ENCODE results near the gene TMEM176B. TPM values are rescaled to one million over a fixed set of nuclear protein-coding genes. Genes with fewer than 3 reads are reported as not detected.

TMEM176B gene
- total RNA-seq, 2 donors from 2014 or later, result 32.9 to 36.3 TPM

Other genes starting within 250 kb of the TMEM176B start
- gene GIMAP4, start 233.0 kb downstream of the TMEM176B start, total RNA-seq, result 10 to 100 TPM in 1 of 2 donors, 1 to 10 TPM in 1; 8.2 to 13.0 TPM
- gene GIMAP6, start 168.0 kb downstream of the TMEM176B start, total RNA-seq, result 10 to 100 TPM in 1 of 2 donors, 1 to 10 TPM in 1; 8.6 to 10.6 TPM
- 1 to 10 TPM in 1 of 2 donors, under 1 TPM in 1; 0.66 to 3.9 TPM for gene GIMAP2, start 114.7 kb downstream of the TMEM176B start, total RNA-seq
- gene GIMAP1, start 83.8 kb downstream of the TMEM176B start, total RNA-seq, result 1 to 10 TPM in 1 of 2 donors, under 1 TPM in 1; 0.99 to 3.9 TPM
- gene GIMAP5, start 62.9 kb downstream of the TMEM176B start, total RNA-seq, result 10 to 100 TPM in 1 of 2 donors, 1 to 10 TPM in 1; 5.3 to 11.9 TPM
- 10 to 100 TPM in 1 of 2 donors, 1 to 10 TPM in 1; 7.6 to 27.5 TPM for gene TMEM176A, start 405 bp upstream of the TMEM176B start, total RNA-seq
- 1 to 10 TPM in 1 of 2 donors, not detected in 1; 1.6 TPM for gene AOC1, start 52.2 kb upstream of the TMEM176B start, total RNA-seq
- 1 to 10 TPM; 3.6 to 5.3 TPM for gene KCNH2, start 178.0 kb upstream of the TMEM176B start, total RNA-seq
- 1 to 10 TPM; 4.9 to 7.6 TPM for gene NOS3, start 190.7 kb upstream of the TMEM176B start, total RNA-seq
- gene ATG9B, start 224.1 kb upstream of the TMEM176B start, total RNA-seq, result not detected
- 10 to 100 TPM in 1 of 2 donors, 1 to 10 TPM in 1; 8.8 to 39.6 TPM for gene ABCB8, start 228.1 kb upstream of the TMEM176B start, total RNA-seq
- gene ASIC3, start 248.2 kb upstream of the TMEM176B start, total RNA-seq, result 1 to 10 TPM in 1 of 2 donors, under 1 TPM in 1; 0.78 to 1.3 TPM